K562 (cell line): ENCODE results near the gene IRX3. TPM values are rescaled to one million over a fixed set of nuclear protein-coding genes. Genes with fewer than 3 reads are reported as not detected.

Experiments
- CAMTA2 ChIP-seq: fragments of 250-450 bp; sonication (Bioruptor Pico); conservative IDR thresholded peaks from 2 replicates; pipeline ENCODE4 v1.5.1; 2022
- MAFK ChIP-seq: IDR thresholded peaks from 2 replicates; pipeline ENCODE4 v1.6.1; 2011; ENCODE audit warnings: low read length, improper control_type of control experiment
- MBD1 ChIP-seq: fragments of 250-450 bp; sonication (Bioruptor Pico); IDR thresholded peaks from 2 replicates; pipeline ENCODE4 v1.8.0; 2022; ENCODE audit warnings: inconsistent platforms
- RCOR1 ChIP-seq, 2 experiments: IDR thresholded peaks; 2 replicates each; pipeline ENCODE4 v1.6.1; 2012; ENCODE audit warnings: low read depth in 2 of 2, low read length in 2 of 2, borderline replicate concordance in 1 of 2, improper control_type of control experiment in 1 of 2
- polyA plus RNA-seq, 8 experiments: library from polyadenylated mRNA; depleted of rRNA in 4 of 8; stranded (reverse) in 5 of 8; unstranded in 3 of 8; fragments of >200 nt; fragmentation: Nextera tagmentation in 2 of 8; fragmentation: Illumina TruSeq in 1 of 8; extraction: Ambion mirVana in 2 of 8; extraction: Trizol in 1 of 8; gene quantifications; 2 replicates each; pipeline versions ENCODE4 v1.2.1 to v1.2.3, GENCODE V29; 2011 to 2014; ENCODE audit warnings: inconsistent platforms in 1 of 8, missing spikeins in 1 of 8
- total RNA-seq, 7 experiments: library from RNA; depleted of rRNA in 6 of 7; stranded (reverse); fragments of >200 nt in 6 of 7; fragmentation: Illumina TruSeq in 2 of 7; extraction: Trizol in 2 of 7; gene quantifications; 2 replicates each; pipeline versions ENCODE4 v1.2.1 to v1.2.3, GENCODE V29; 2011 to 2021; ENCODE audit warnings: low replicate concordance in 1 of 7
- TF ChIP-seq, protein P1 (sequence below): fragments of 200-600 bp; sonication (generic); IDR thresholded peaks from one replicate; pipeline ENCODE4 v1.6.1; 2012; ENCODE audit warnings: mild to moderate bottlenecking, low read depth, low read length, inconsistent platforms

The IRX3 gene
- total and polyA plus RNA-seq, 9 of the 15 experiments (the other 6 are each of a cell fraction or from before 2014, with no cell fraction given), result not detected

- TF ChIP-seq RCOR1 (IDR thresholded peaks at IDR 0.05; ENCODE audit: borderline replicate concordance in 1 of 2, low read depth in 2 of 2, low read length in 2 of 2) (no peak), MAFK (no peak), MBD1 (CRISPR knock-in tag) (no peak), CAMTA2 (CRISPR knock-in tag) (no peak)
- TF ChIP-seq, protein P1, sequence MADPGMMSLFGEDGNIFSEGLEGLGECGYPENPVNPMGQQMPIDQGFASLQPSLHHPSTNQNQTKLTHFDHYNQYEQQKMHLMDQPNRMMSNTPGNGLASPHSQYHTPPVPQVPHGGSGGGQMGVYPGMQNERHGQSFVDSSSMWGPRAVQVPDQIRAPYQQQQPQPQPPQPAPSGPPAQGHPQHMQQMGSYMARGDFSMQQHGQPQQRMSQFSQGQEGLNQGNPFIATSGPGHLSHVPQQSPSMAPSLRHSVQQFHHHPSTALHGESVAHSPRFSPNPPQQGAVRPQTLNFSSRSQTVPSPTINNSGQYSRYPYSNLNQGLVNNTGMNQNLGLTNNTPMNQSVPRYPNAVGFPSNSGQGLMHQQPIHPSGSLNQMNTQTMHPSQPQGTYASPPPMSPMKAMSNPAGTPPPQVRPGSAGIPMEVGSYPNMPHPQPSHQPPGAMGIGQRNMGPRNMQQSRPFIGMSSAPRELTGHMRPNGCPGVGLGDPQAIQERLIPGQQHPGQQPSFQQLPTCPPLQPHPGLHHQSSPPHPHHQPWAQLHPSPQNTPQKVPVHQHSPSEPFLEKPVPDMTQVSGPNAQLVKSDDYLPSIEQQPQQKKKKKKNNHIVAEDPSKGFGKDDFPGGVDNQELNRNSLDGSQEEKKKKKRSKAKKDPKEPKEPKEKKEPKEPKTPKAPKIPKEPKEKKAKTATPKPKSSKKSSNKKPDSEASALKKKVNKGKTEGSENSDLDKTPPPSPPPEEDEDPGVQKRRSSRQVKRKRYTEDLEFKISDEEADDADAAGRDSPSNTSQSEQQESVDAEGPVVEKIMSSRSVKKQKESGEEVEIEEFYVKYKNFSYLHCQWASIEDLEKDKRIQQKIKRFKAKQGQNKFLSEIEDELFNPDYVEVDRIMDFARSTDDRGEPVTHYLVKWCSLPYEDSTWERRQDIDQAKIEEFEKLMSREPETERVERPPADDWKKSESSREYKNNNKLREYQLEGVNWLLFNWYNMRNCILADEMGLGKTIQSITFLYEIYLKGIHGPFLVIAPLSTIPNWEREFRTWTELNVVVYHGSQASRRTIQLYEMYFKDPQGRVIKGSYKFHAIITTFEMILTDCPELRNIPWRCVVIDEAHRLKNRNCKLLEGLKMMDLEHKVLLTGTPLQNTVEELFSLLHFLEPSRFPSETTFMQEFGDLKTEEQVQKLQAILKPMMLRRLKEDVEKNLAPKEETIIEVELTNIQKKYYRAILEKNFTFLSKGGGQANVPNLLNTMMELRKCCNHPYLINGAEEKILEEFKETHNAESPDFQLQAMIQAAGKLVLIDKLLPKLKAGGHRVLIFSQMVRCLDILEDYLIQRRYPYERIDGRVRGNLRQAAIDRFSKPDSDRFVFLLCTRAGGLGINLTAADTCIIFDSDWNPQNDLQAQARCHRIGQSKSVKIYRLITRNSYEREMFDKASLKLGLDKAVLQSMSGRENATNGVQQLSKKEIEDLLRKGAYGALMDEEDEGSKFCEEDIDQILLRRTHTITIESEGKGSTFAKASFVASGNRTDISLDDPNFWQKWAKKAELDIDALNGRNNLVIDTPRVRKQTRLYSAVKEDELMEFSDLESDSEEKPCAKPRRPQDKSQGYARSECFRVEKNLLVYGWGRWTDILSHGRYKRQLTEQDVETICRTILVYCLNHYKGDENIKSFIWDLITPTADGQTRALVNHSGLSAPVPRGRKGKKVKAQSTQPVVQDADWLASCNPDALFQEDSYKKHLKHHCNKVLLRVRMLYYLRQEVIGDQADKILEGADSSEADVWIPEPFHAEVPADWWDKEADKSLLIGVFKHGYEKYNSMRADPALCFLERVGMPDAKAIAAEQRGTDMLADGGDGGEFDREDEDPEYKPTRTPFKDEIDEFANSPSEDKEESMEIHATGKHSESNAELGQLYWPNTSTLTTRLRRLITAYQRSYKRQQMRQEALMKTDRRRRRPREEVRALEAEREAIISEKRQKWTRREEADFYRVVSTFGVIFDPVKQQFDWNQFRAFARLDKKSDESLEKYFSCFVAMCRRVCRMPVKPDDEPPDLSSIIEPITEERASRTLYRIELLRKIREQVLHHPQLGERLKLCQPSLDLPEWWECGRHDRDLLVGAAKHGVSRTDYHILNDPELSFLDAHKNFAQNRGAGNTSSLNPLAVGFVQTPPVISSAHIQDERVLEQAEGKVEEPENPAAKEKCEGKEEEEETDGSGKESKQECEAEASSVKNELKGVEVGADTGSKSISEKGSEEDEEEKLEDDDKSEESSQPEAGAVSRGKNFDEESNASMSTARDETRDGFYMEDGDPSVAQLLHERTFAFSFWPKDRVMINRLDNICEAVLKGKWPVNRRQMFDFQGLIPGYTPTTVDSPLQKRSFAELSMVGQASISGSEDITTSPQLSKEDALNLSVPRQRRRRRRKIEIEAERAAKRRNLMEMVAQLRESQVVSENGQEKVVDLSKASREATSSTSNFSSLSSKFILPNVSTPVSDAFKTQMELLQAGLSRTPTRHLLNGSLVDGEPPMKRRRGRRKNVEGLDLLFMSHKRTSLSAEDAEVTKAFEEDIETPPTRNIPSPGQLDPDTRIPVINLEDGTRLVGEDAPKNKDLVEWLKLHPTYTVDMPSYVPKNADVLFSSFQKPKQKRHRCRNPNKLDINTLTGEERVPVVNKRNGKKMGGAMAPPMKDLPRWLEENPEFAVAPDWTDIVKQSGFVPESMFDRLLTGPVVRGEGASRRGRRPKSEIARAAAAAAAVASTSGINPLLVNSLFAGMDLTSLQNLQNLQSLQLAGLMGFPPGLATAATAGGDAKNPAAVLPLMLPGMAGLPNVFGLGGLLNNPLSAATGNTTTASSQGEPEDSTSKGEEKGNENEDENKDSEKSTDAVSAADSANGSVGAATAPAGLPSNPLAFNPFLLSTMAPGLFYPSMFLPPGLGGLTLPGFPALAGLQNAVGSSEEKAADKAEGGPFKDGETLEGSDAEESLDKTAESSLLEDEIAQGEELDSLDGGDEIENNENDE, result no peak
These were observed 33.5 kb downstream of the IRX3 start (continued) for GRCh38 chr16:54253118-54253517.
